Fibroblast of mammary gland (primary cell): ENCODE data around the gene RNF217.
"Not testable (repeated sequence)": the region's sequence is repeated elsewhere in the genome, so short reads cannot be mapped to it uniquely, and the experiment has no call there.

Source experiments
- DNase-seq: peaks from one replicate; pipeline ENCODE4 v3.0.0-alpha.2; 2010; ENCODE audit warnings: low read depth
- H3K4me3 ChIP-seq: 2 replicates; pipeline ENCODE4 v1.5.1; 2011; ENCODE audit warnings: low read depth, mild to moderate bottlenecking, low read length, moderate library complexity; ENCODE audit not compliant: control insufficient read depth
- CTCF ChIP-seq: conservative IDR thresholded peaks from 2 replicates; pipeline ENCODE4 v1.5.1; 2011; ENCODE audit warnings: low read depth, low read length, inconsistent platforms; ENCODE audit not compliant: control insufficient read depth, insufficient read depth

RNF217 gene

GRCh38 chr6:124961777-124962638 is at the start of gene RNF217:
TSS of gene RNF217 (plus strand) at chr6:124962437. CDS start at chr6:124962545, 108 bp downstream.
- peak; percentile 57 for DNase-seq
- H3K4me3 ChIP-seq, result peak within 1 kb of the TSS; percentile 76
- TF ChIP-seq CTCF, result no peak

- no peak for DNase-seq
- no peak for TF ChIP-seq CTCF
- H3K4me3 ChIP-seq, result no peak overlapping the region
These were observed 49.2 kb upstream of the RNF217 start for GRCh38 chr6:124913056-124913455.

GRCh38 chr6:124917769-124918168 is 44.5 kb upstream of the RNF217 start:
- no peak overlapping the region for H3K4me3 ChIP-seq
- no peak for DNase-seq
- TF ChIP-seq CTCF, result no peak

- not testable (repeated sequence) for DNase-seq, H3K4me3 ChIP-seq
These were observed 42.5 kb upstream of the RNF217 start for GRCh38 chr6:124919703-124920102.

GRCh38 chr6:124924333-124924759 is 37.9 kb upstream of the RNF217 start:
- TF ChIP-seq CTCF, result no peak
- H3K4me3 ChIP-seq, result no peak overlapping the region
- DNase-seq, result no peak

- no peak overlapping the region for H3K4me3 ChIP-seq
- TF ChIP-seq CTCF, result no peak
- no peak for DNase-seq
These were observed 35.8 kb upstream of the RNF217 start for GRCh38 chr6:124926435-124926834.

GRCh38 chr6:124927806-124928205 is 34.4 kb upstream of the RNF217 start:
- TF ChIP-seq CTCF, result no peak
- no peak overlapping the region for H3K4me3 ChIP-seq
- peak; percentile 82 for DNase-seq
